Measurements from ENCODE around the gene XAGE3. TPM values are rescaled to one million over a fixed set of nuclear protein-coding genes. Genes with fewer than 3 reads are reported as not detected.

XAGE3 gene
- total RNA-seq, 3 donors from 2014 or later: not detected

GRCh38 chrX:52819788-52820187 is 48.1 kb downstream of the XAGE3 start:
- Histone ChIP-seq H3K4me1 (ENCODE audit: low read depth) (no peaks in the 10 kb centered on the region), H3K9me3 (no peaks in the 10 kb centered on the region), H3K36me3 (ENCODE audit: low read depth) (no peaks in the 10 kb centered on the region), H3K4me3 (no peak overlapping the region)
- intact Hi-C loops (cut with DNase I, micrococcal nuclease): no loop called here
- TF ChIP-seq CTCF (IDR thresholded peaks at IDR 0.05): no peak
- DNase-seq: no peak
- ATAC-seq: no peak

Other genes with a start within 250 kb of the XAGE3 start
- not detected for gene SSX7, start 213.2 kb downstream of the XAGE3 start, total RNA-seq
- not detected for gene SSX2, start 160.9 kb downstream of the XAGE3 start, total RNA-seq
- gene SSX2B, start 116.8 kb downstream of the XAGE3 start, total RNA-seq: not detected
- gene SPANXN5, start 70.7 kb downstream of the XAGE3 start, total RNA-seq: not detected
- gene XAGE5, start 56.8 kb downstream of the XAGE3 start, total RNA-seq: not detected
- gene FAM156B, start 29.2 kb upstream of the XAGE3 start, total RNA-seq: 10 to 100 TPM; 11.7 to 17.0 (median 15.6) TPM
- 10 to 100 TPM; 17.0 to 22.4 (median 22.2) TPM for gene FAM156A, start 90.4 kb upstream of the XAGE3 start, total RNA-seq
- gene GPR173, start 180.7 kb upstream of the XAGE3 start, total RNA-seq: 1 to 10 TPM in 2 of 3 donors, under 1 TPM in 1; 0.38 to 2.2 (median 1.3) TPM
- 10 to 100 TPM in 2 of 3 donors, 1 to 10 TPM in 1; 6.7 to 78.7 (median 10.4) TPM for gene TSPYL2, start 214.3 kb upstream of the XAGE3 start, total RNA-seq
- gene KANTR, start 226.1 kb upstream of the XAGE3 start, total RNA-seq: 10 to 100 TPM; 10.5 to 18.5 (median 15.7) TPM